ENCODE measurements around the gene TCFL5.

TCFL5 gene

DNA sequence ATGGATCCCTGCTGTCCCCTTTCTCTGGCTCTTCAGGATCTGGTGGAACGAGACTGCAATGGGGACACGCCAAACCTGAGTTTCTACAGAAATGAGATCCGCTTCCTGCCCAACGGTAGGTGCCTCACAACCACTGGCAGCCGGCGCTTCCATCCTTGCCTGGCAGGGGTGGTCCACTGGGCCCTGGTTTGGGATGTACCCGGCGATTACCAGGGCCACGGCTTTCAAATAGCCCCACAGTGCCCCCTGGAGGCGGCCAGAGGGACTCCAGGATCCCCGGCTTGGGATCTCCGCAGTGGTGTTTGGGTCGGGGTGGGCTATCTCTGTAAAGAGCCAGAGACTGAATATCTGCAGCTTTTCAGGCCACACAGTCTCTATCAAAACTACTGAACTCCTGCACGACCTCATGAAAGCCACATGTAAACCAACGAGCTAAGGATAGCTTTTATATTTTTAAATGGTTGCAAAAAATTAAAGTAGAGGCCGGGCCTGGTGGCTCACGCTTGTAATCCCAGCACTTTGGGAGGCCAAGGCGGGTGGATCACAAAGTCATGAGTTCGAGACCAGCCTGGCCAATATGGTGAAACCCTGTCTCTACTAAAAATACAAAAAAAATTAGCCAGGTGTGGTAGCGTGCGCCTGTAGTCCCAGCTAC, 53.3 kb downstream of the TCFL5 start:
- peak; percentile 50 for DNase-seq

DNA sequence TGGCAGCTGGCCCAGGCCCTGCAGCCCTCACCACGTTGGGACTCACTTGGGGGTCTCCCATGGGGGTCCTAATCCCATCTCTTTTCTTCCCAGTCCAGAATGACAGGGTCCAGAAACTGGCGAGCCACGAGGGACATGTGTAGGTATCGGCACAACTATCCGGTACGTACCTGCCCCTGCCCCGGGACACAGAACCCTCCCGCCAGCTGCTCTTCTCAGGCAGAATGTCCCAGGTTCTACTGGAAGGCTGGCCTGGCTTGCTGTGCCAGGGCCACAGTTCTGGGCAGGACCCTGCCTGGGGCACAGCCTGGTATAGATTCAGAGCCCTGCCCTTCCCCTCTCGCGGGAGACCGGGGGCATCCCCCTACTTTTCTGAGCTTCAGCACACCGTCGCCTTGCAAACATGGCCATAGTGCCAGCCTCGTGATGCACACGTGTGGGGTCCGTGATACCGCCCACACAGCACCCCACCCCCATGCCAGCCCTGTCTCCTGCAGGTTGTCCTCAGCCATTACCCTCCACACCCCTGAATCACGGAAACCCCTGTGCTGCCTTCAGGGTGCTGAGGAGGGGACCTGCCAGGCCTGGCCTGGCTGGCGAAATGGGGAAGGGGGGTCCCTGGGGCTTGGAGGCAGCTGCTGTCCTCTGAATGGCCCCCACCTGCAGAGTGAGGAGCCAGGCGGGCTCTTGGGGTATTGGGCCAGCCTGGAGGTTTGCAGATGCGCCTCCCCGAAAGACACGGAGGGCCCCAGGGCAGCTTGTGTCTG, 54.0 kb downstream of the TCFL5 start:
- DNase-seq = no peak

DNA sequence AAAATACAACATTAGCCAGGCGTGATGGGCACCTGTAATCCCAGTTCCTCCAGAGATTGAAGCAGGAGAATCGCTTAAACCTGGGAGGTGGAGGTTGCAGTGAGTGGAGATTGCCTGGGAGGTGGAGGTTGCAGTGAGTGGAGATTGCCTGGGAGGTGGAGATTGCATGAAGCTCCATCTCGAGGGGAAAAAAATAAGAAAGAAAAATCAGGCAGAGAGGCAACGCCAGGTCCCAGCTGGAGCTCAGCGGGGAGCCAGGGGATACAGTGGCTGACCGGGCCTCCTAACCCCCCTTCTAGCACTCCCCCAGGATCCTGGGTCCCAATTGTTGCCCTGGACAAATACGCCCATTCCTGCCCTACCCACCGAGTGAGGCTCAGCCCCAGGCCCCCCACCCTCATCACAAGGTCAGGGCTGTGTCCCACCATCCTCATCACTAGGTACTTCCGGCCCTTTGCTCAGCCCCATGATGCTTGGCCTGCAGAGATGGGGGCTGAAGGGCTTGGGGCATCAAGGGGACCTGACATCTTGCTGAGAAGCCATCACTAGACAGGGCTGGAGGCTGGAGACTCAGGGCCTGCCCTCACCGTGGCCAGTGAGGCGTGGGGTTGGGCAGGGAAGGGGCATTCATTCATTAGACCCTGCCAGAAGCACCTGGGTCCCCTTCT, 55.1 kb downstream of the TCFL5 start:
- DNase-seq = no peak

DNA sequence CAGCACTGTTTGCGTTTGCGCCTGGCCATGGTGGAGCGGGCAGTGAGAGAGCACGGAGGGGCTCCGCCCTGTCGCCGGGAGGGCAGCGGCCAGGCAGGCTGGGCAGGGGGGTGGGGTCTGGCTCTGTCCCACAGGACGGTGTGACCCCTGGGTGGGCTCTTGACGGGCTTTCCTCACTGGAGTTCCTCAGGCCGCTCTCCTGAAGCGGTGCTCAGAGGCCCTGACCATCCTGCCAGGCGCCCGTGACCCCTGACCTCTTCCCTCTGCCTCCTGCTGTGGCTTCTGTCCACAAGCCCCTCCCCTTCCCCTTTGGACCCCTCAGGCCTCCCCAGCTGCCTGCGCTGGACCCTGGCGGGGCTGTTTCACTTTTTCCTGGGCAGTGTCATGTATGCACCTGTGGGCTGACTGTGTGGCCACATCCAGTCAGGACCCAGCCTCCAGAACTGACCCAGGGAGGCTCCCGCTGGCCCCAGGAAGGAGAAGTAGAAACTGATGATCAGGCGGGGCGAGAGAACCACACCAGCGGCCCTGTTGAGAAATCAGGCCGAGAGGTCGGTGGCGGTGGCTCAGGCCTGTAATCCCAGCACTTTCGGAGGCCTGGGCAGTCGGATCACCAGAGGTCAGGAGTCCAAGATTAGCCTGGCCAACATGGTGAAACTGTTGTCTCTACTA, 55.8 kb downstream of the TCFL5 start:
- DNase-seq = no peak

DNA sequence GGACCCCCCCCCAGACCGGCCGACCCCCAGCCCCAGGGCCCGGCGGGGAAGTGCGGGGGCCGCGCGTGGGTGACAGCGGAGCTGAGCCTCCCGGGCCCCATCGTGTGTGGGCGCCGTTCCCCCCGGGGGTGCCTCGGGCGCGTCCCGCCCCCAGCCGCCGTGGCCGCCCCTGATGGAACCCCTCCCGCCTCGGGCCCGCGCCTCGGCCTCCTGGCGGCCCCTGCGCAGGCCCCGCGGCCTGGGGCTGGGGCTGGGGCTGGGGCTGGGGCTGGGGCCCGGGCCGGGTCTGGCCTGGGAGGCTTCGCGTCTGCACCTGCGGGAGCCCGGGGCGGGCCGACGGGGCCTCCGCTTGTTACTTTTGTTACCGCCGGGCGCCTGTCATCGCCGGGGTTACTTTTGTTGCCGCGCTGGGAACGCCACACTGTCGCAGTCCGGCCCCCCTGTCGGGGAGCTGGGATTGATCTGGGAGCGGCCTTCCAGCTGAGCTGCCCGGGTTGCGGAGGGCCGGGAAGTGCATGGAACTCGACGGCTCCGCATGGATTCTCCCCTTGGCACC, 56.4 kb downstream of the TCFL5 start:
- DNase-seq = peak; percentile 22

DNA sequence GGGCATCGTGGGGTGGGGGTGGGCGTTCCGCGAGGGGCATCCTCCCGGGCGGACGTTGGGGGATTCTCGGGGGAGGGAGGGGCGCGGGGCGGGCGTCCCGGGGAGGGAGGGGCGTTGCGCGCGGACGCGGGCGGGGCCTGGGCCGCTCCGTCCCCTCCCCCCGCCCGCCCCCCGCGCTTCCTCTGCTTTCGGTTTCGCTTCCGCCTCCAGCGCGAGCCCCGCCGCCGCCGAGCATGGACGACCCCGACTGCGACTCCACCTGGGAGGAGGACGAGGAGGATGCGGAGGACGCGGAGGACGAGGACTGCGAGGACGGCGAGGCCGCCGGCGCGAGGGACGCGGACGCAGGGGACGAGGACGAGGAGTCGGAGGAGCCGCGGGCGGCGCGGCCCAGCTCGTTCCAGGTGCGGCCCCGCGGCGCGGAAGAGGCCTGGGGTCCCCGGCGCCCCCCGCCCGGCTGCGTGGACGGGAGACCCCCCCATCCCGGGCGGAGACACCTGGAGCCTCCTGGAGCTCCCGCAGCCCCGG, 56.9 kb downstream of the TCFL5 start, which contains the start of gene OGFR:
Gene OGFR (plus strand): TSS at position 209 of the 528 bp plus-strand sequence. CDS start 25 bp downstream, at position 234.
- DNase-seq = peak; percentile 55

DNA sequence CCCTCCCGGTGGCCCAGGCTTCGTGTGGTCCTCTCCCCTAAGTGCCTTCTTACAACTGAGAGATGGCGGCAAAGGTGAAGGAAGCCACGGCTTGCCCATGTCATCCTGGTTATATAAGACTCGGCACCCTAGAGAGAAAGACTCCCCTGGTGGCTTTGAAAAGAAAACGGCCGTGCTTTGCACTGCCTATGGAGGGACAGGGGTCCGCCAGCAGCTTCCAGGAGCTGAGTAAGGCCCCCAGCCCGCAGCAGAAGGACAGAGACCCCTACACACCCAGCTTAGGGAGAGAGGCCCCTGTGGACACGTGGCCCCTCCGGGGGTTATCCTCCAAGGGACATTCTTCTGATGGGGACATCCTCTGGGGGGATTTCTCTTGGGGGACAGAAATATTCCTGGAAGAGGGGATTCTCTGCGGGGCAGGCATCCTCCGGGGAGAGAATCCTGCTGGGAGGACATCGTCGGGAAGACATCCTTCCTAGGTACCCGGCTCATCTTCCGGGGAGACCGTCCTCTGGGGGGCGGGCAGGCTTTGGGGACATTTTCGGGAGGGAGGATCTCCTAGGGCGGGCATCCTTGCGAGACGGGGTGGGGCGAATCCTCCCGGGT, 57.5 kb downstream of the TCFL5 start:
- DNase-seq = no peak

DNA sequence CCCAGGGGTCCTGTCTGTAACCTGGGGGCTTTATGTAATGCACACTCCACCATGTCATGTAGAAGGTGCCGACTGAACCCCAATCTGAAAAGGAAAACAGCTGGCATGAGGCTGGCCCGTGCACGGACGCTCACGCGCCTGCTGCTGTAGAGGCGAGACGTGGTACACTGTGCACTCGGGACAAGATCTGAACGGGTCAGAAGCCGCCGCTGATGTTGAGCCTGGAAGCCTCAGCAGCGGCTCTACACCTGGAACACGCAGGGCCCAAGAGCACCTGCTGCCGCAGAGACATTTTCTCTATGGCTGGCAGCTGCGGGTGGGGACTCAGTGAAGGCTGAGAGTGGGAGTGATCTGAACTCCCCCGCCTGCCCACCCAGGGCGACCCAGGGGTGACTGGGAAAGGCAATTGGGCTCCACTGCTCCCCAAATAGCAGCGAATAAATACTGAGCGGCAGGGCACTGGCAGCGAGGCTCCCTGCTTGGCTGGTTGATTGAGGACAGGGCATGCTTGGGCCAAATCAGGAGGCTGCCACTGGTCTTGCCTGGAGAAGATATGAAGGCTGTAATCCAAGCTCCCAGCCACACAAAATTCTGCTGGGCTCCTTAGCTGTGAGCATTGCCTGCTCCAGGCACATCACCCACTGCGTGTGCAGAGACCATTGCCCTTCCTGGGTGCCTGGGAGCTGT, 59.5 kb downstream of the TCFL5 start:
- no peak for DNase-seq

DNA sequence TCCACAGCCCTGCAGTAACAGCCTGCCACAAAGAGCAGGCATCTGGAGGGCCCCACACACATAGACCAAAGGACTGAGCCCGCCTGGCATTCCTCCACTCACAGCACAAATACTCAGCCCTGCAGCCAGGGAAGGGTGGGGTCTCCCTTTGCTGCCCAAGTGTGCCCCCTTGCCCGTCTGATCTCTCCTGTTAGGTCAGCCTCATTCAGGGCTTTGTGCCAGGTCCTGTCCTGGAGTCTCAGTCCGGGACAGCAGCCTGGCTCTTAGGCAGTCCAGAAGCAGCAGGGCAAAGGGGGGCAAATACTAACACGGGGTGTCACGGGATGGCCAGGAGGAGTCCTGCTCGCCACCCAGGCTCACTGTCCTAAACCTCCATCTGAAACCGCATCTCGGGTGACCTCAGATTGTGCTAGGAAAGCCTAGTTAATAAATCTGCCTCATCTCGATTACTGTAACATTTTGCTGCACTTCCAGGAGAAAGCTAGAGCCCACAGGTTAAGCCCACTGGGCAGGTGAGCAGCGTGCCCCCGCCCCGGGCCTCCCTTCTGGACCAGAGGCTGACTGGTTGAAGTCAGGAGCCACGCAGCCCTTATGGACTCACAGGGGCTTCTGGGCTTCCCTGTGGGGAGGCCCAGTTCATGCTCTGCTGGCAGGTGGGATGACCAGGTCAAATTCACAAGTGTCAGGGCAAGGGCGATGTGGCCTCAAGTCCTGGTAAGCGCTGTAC, 60.2 kb downstream of the TCFL5 start:
- no peak for DNase-seq

DNA sequence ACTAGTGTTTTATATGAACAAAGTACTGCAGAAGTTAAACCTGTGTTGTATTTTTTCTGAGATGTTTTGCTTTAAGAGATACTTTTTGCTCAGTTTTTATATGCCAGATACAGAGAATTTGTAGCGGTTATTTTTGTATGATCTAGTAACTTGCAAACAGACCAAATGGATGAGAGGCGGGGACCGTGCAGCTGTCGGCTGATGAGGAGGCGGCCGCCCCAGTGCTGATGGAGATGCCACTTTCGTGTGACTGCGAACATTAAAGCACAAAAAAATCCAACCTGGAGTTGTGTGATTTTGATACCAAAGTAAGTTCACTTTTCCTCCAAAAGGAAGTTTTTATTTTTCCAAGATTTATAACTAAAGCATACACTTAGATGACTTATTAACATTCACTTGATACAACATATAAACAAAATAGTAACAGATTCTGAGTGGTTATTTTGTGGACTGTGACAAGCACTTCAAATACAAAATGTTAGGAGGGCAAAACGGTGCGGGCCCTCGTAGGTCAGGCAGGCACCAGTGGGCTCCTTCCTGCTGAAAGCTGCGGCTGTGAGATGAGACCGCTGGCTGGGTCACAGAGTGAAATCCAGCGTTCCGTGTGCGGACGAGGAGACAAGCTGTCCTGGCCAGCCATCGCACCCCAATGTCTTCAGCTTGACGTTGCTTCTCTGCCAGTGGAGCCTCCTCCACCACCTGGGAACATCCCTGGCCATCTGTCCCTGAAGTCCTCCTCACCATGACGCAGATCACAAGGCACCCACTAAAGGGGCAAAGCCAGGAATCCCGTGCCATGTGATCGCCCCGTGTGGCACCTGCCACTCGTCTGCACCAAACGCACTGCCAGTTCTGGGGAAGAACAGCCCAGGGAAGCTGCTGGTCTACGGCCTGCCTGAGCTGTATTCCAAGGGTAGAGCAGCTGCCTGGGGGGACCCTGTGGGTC, 61.0 kb downstream of the TCFL5 start:
- DNase-seq = no peak

DNA sequence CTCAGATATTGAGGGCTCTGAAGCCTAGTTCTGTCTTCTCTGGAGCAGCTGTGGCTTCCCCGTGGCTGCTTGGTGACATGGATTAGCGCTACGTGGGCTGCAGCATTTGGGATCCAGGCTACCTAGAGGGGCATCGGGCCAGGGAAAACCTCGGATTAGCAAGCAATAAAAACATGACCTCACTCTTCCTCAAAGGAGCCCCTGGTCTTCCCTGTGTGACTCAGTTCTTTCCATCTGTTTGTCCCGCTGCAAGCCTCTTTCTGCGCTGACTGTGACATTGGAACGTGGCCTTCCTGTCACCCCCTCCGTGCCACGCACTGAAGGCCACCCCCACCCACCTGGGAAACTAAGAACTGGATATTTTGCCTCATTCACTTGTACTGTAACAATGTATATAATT, 61.7 kb downstream of the TCFL5 start:
- DNase-seq = no peak

DNA sequence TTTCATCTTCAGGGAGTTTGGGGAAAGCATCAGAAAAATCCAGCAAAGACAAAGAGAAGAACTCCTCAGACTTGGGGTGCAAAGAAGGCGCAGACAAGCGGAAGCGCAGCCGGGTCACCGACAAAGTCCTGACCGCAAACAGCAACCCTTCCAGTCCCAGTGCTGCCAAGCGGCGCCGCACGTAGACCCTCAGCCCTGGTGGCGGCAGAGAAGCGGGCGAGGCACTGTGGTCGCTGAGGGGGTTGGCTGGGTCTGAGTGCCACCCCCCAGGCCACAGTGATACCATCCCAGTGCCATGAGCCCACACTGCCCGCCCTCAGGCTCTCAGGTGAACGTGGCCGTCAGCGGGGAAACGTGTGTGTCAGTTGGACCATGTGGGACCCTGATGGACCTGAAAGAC, 62.2 kb downstream of the TCFL5 start:
- no peak for DNase-seq

DNA sequence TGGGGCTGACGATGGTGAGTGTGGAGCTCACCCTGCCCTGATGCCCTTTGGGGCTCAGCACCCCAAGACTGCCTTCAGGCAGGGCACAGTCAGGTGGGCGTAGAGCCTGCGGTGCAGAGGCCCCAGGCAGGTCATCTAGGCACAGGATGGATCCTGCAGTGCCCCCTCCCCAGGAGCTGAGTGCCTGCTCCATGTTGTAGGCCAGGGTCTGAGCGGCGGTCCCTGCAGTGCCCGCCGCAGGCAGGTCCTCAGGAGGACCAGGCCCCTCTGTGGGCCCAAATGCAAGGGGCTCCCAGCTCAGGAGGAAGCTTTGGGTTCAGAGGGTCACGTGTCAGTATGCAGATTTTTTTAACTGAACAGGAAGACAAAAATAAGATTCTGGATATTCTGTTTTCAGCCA, 62.6 kb downstream of the TCFL5 start:
- DNase-seq = no peak

DNA sequence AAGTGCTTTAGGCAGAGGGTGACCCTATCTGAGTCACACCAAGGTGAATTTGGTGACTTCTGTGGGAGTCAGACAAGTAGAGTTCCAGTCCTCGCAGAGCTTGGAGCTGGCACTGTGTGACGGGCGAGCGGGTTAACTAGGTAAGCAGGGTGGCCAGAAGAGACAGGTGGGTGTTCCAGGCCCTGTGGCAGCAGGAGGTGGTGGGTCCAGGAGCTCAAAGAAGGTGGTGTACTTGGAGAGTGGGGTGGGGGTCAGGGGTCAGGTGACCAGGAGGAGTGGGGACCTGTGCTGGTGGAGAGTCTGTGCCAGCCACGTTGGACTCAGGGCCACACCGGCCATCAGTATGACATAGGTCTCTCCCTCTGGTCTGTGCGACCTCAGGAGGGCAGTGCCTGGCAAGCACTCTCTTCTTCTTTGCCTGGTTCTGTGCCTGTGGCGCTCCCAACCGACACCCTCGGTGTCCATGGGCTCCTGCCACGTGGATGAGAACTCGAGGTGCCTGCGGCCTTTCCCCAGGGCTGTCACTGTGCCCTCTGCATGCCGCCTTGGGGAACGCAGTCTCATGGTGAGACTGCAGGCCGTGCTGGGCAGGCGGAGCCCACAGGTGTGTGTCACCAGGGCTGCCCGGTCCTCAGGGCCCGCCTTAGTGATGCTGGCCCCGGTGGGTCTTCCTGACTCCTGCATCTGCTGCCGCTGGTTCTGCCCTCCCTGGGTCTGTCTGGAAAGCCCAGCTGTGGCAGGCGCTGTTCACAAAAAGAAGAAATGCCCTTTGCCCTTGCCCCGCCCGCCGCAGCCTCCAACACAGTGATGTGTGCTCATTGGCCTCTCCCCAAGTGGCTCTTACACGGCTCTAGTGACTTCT, 63.7 kb downstream of the TCFL5 start:
- no peak for DNase-seq

DNA sequence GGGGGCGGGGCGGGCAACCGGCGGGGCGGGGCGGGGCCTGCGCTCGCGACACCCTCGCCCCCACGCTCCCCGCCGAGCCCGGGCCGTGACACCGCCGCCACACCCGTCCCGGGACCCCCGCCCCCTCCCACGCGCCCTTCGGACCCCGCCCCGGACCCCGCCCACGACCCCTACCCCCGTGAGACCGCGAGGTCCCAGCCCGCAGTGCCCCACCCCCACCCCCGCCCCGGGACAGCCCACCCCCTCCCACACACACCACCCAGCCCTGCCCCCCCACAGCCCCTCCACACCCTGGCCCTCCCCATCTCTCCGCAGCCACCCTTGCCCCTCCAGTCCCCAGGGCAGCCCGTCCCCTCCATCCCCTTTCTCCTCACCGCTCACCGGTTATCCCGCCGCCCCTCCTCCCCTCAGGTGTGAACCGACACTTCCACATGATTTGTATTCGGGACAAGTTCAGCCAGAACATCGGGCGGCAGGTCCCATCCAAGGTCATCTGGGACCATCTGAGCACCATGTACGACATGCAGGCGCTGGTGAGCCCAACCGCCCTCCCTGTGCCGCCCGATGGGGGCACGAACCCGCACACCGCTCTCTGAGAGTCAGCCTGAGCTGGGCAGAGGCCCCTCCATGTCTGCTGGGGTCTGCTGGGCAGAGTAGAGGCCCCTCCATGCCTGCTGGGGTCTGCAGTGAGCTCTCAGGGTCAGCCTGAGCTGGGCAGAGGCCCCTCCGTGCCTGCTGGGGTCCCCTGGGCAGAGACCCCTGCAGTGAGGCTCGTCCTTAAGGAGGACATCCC, 64.7 kb downstream of the TCFL5 start:
- DNase-seq = no peak

DNA sequence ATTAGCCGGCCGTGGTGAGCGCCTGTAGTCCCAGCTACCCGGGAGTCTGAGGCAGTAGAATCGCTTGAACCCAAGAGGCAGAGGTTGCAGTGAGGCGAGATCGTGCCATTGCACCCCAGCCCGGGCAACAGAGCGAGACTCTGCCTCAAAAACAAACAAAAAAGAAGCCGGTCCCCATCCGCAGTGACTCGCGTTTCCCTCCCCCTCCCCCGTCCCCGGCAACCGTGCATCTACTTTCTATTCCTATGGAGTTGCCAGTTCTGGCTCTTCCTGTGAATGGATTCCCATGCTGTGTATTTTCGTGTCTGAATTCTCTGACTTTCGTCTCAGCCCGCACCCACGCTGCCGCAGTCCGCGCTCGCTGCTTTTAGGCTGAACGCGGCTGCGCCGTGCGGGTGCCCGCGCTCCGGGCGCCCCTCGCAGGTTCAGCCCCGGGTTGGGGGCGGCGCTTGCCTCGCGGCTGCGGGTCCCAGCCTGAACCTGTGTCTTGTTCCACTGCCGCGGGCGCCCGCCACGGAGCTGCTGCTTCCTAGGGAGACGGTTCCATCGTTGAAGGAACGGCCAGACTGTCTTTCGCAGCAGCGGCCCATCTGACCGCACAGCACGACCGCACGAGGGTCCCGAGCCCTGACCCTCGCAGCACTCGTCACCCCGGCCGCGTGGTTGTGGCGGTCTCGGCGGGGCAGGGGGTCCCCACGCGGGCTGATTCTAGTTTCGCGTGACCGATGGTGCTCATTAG, 66.4 kb downstream of the TCFL5 start:
- peak; percentile 70 for DNase-seq
